Measurements from ENCODE around the gene PLA2G4F.

The PLA2G4F gene

DNA sequence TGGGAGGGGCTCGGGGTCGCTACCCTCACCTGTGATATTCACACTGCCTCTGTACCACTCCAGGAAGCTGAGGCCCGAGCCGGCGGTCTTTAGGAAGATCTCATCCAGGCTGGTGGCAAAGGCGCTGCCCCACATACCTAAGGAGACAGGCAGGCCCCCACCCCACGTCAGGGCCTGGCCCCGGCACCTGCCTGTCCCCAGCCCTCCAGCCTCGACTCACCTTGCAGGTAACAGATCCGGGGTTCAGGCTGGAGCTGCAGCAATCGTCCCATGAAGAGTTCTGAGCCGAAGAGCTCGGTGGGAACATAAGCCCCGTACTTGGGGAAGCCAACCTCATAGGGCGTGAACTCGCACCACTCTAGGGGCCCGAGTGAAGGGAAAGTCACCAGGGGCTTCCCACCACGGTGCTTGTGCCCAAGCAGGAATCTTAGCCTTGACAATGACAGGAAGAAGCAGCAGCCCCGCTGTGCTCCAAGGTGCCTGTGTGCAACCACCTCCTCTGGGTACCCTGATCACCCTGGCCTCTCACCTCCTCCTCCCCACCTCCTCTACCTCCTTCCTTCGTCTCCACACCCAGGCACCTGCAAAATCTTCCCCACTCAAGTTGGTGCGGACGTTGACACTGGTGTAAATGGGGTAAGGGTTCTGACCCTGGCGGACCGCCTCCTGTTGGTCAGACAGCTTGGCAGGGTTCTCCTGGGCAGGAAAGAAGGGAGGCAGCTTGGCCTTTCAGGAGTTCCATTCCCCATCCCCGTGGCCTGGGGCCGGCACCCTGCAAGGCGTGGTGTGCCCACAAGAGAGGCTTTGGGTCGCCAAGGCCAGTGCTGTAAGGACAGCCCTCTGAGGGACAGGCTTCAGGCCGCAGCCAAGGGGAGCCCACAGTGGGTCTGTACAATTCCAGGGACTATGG lies 10.6 kb downstream of the PLA2G4F start:
- no peak for DNase-seq

GRCh38 chr15:42144841-42145375 lies 11.5 kb downstream of the PLA2G4F start:
- no peak for DNase-seq

DNA sequence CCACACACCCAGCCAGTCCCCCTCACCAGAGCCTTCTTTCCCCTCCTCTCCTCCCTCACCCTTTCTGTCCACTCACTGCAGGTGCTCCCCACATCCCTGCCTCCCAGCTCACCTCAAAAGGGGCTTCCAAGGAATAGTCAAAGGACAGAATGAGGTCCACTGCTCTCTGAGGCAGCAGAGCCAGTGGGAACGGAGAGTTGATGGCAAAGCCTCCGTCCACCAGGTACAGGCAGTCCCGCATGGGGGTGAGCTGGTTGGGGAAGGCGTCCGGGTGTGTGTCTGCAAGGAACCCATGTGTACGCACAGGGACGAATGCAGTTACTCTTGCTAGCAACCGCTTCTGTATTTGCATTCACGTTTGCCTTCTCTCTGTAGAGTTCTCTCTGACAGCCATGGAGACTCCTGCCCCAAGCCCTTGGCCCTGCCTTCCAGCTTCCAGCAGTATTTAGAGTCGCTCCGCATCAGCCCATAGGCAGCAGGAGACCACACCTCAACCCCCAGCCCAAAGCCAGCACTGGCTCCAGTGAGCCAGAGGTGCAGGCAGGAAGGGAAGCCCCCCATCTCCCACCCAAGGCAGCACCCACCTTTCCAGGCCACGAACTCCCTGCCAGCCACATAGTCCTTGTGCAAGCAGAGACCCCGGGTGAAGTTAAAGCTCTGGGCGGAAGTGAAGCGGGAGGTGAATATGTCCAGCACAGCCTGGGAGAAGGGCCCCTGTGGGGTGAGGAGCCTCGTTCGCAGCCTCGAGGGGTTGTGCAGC lies 12.4 kb downstream of the PLA2G4F start:
- no peak for DNase-seq

DNA sequence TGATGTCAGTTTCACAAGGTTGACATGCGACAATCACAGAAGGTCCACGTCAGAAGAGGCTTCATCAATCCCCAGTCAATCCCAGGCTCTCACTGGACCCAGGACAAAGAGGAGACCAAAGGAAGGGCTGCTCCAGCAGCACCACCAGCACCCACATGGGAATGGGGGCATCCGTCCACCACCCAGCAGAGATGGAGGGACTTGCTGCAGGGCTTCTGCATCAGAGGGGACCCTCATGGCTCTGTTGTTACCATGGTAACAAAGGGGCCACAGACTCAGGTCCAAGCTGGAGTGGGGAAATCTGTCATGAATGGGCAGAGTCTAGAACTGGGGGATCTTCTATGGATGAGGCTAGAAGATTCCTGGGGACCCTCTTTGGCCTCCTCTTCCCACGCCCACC lies 13.1 kb downstream of the PLA2G4F start:
- DNase-seq = no peak

- no peak for DNase-seq
These were observed 14.4 kb downstream of the PLA2G4F start for GRCh38 chr15:42141795-42142667.

- no peak for DNase-seq
These were observed 15.2 kb downstream of the PLA2G4F start for GRCh38 chr15:42141246-42141645.

DNA sequence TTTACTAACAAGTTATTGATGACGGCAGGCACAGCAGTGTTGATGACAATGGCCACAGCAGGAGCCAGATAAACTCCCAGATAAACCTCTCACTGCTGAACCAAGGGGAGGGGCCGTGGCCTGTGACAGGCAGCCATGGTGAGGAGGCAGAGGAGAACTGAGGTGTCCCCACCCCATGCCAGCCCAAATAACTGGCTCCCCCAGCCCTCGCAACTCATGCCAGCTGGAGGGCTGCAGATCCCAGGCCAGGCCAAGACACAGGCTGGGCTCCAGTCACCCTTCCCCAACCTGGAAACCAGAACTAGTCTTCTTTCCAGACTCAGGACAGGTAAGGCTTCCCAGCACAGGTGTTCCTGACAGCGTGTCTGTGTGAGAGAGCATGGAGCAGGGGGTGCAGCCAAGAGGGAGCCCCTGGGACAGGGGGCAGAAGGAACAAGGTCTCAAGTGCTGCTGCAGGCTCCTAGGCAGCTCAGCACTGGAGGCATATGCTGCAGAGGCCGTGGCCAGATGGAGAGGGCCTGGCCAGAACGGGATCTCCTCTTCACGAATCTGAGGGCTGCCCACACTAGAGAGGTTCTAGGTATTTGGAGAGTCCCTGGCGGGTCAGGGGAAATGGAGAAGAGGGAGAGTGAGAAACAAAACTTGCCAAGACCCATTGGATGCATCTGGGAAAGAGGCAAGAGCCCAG lies 15.9 kb downstream of the PLA2G4F start:
- DNase-seq = peak in 1 of 5 donors; percentile 3

GRCh38 chr15:42139596-42139995 lies 16.8 kb downstream of the PLA2G4F start:
- peak in 1 of 5 donors; percentile 2 for DNase-seq

GRCh38 chr15:42138968-42139386 lies 17.5 kb downstream of the PLA2G4F start:
- no peak for DNase-seq

DNA sequence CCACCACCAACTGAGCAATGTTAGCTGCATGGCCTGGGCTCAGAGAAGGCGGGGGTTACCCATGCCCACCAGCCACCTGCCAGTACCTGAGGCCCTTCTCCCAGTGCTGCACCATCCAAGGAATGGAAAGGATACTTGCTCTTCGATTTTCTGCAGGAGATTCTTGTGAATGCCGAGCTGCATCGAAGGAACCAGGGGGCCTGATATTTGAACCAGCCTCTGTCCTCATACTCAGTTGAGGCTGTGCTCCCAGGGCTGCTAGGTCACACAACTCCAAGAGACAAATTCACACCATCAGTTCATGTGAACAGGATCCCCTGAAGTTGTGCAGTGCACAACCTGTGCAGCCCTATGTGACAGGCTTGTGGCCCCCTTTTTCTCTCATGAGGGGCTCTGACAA lies 18.0 kb downstream of the PLA2G4F start:
- DNase-seq = no peak

DNA sequence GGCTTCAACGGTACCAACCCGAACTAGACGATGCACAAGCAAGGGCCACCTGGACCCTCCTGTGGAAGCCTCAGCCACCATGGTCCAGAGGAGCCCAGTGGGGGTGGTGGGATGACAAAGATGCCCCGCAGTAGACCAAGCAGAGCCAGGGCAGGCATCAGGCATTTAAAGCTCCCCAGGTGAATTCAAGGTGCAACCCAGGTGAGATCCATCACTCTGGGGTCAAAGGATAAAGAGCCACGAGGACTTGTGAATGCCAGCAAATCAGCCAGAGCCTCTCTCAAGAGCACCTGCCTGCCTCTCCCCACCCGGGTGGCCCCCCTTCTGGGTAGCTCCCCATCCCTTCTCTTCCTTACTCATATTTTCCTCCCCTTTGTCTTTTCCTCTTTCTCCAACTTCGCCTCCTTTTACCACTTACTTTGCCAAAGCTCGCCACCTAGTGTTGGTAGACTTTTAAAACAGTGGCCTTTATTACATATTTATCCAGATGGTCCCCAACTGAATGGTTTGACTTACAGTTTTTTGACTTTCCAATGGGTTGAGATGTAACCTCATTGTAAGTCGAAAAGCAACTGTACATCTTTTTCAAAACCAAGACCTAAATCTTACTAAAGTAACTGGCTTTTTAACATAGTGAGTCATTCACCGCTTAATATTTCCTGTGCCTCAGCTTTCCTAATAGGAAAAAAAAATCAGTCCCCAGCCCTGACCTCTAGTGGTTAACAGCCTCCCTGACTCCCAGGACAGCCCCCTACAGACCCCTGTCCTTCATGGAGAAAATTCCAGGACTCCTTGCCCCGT lies 18.8 kb downstream of the PLA2G4F start:
- DNase-seq = peak in 2 of 5 donors; percentile 5 to 22

- no peak for DNase-seq
These were observed 19.9 kb downstream of the PLA2G4F start for GRCh38 chr15:42136513-42136912.

DNA sequence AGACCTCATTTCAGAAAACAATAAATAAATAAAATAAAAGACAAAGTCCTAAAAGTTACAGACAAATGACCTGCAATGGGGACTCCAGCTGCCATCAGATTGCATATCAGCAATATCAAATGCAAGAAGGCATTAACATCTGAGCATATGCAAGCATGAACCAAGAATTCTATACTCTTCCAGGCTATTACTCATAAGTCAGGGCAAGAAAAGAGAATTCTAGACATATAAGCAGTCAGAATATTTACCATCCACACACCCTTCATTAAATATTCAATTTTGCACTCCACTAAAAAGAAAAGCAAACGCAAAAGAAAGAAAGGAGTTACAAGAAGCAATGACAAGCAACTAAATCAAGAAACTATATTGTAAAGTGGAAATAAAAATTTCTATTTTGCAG lies 21.1 kb downstream of the PLA2G4F start:
- DNase-seq = no peak

DNA sequence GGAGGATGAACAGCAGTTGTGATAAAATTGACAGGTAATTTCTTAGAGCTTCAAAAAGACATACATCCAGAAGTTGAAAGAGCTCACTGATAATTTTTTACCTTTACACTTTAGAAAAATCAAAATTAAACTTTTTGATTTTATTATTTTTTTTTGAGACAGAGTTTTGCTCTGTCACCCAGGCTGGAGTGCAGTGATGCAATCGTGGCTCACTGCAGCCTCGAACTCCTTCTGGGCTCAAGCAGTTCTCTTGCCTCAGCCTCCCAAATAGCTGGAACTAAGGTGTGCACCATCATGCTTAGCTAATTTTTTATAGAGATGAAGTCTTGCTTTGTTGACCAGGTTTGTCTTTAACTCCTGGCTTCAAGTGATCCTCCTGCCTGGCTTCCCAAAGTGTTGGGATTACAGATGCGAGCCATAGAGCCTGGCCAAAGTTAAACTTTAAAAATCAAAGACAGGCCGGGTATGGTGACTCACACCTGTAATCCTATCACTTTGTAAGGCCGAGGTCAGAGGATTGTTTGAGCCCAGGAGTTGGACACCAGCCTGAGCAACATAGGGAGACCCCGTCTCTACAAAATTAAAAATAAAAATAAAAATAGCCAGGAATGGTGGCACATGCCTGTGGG lies 21.7 kb downstream of the PLA2G4F start:
- DNase-seq = no peak

DNA sequence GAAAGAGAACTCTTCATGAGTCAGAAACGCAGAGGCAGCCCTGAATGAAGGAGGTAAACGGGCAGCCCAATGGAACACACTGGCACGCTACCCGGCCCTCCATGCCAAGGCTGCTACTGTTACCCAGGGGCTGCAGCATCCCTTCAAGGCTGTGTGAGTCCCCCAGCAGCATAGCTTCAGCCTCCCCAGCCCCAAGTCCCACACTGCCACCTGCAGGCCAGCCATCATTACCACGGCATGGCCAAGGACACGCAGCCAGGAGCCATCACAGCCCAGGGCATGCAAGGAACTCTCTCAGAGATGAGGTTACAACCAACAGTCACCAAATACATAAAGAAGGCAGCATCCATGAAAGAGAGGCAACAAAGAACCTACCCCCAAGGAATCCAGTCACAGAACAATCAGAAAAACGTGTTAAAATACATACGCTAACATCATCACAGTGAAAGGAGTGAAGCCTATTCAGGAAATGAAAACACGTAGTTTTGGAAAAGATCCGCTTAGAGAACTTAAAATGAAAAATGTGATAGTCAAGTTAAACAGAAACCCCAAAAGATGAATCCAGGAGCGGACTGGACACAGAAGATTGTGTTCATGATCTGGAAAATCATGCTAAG lies 22.4 kb downstream of the PLA2G4F start:
- DNase-seq = peak in 3 of 5 donors; percentile 21 to 42 (median 22)

DNA sequence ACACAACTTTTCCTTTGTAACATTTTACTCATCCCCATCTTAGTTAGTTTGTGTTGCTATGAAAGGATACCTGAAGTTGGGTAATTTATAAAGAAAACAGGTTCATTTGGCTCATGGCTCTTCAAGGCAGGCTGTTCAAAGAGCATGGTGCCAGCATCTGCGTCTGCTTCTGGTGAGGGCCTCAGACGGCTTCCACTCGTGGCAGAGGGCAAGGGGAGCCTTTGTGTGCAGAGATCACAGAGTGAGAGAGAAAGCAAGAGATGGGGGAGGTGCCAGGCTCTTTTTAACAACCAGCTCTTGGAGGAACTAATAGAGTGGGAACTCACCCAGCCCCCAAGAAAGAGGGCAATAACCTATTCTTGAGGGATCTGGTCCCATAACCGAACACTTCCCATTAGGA lies 23.1 kb downstream of the PLA2G4F start:
- no peak for DNase-seq

DNA sequence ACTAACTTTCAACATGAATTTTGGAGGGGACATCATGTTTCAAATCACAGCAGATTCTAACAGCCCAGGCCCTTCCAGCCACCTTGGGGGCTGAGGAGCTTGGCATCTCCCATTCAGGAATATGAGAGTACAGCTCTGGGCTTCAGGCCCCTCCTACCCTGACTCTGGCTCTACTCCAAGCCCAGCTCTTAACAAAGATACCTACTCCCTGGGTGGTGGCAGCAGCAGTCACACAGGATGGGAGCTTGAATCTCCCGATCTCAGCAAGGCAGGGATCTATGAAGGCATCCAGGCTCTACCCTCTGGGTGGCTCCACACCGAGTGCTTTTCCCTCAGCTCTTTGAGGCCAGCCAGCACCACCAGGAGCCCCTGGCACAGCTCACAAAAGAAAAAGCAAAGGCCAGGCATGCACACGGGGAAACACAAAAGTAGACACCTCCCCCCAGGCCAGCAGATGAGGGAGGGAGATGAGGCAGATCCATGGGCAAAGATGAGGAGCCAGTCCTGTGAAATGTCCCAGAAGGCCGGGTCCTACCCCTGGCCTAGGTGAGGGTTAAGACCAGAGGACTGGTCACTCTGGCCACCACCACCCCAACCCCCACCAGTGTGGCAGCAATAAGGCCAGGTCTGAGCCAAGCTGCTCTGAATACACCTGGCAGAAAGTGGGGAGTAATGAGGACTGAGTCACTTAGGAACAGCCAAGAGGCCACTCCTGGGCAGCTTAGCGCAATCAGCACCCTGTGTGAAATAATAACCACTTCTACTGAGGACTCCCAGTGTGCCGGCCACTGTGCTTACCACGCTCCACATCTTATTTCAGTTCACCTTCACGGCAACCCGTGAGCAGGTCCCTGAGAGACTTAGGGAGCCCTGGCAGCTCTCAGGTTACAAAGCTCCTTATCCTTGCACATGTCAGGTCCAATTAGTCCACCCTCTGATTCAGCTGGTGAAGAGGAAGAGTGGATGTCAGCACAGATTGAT lies 24.3 kb downstream of the PLA2G4F start:
- no peak for DNase-seq

GRCh38 chr15:42131006-42131405 lies 25.4 kb downstream of the PLA2G4F start:
- no peak for DNase-seq
